Natural killer cell (primary cell): ENCODE data around the gene IRX6. TPM values are rescaled to one million over a fixed set of nuclear protein-coding genes. Genes with fewer than 3 reads are reported as not detected.

Source experiments
- ATAC-seq, 3 donors: fragments of 150-1000 bp in 2 of 3; fragments of 200-7000 bp in 1 of 3; cut with Tn5 transposase; 1 replicate in 1 of 3; 2 replicates in 2 of 3; pipeline ENCODE4 v1.10.0; 2021; ENCODE audit warnings: mild to moderate bottlenecking in 2 of 3, moderate library complexity in 2 of 3
- DNase-seq, 2 donors: peaks; one replicate each; pipeline versions ENCODE4 v3.0.0 to v3.0.0-alpha.2; 2013 to 2021; ENCODE audit warnings: mixed read lengths in 1 of 2
- H3K27ac ChIP-seq: one replicate; pipeline ENCODE4 v1.5.1; 2013; ENCODE audit warnings: mild to moderate bottlenecking, low read length
- H3K27me3 ChIP-seq: one replicate; pipeline ENCODE4 v1.6.1; 2013; ENCODE audit warnings: low read length; ENCODE audit not compliant: control insufficient read depth, insufficient read depth
- H3K36me3 ChIP-seq: one replicate; pipeline ENCODE4 v1.6.1; 2013; ENCODE audit warnings: low read length; ENCODE audit not compliant: control insufficient read depth, insufficient read depth
- H3K4me1 ChIP-seq: one replicate; pipeline ENCODE4 v1.6.1; 2013; ENCODE audit warnings: low read length; ENCODE audit not compliant: control insufficient read depth, insufficient read depth
- H3K4me3 ChIP-seq: one replicate; pipeline ENCODE4 v1.5.1; 2013; ENCODE audit warnings: low read length
- H3K9me3 ChIP-seq: one replicate; pipeline ENCODE4 v1.6.1; 2013; ENCODE audit warnings: low read length; ENCODE audit not compliant: control insufficient read depth, insufficient read depth
- H3K27ac Mint-ChIP-seq, 2 donors: one replicate each; pipeline ENCODE4 v1.8.0; 2022; ENCODE audit warnings: mild to moderate bottlenecking in 2 of 2, mixed read lengths in 2 of 2, moderate library complexity in 1 of 2
- H3K27me3 Mint-ChIP-seq, 2 donors: one replicate each; pipeline ENCODE4 v1.8.0; 2022; ENCODE audit warnings: low read depth in 2 of 2, mixed read lengths in 2 of 2
- H3K36me3 Mint-ChIP-seq: one replicate; pipeline ENCODE4 v1.8.0; 2022; ENCODE audit warnings: mixed read lengths
- H3K4me1 Mint-ChIP-seq, 2 donors: one replicate each; pipeline ENCODE4 v1.8.0; 2022; ENCODE audit warnings: mixed read lengths in 2 of 2
- H3K4me3 Mint-ChIP-seq: one replicate; pipeline ENCODE4 v1.8.0; 2022; ENCODE audit warnings: mild to moderate bottlenecking, moderate library complexity, mixed read lengths
- H3K9me3 Mint-ChIP-seq, 2 donors: one replicate each; pipeline ENCODE4 v1.8.0; 2022; ENCODE audit warnings: mixed read lengths in 2 of 2
- WGBS: methylation state at CpG from one replicate; pipeline ENCODE4 v1.1.7; 2013; ENCODE audit warnings: missing lambda C conversion rate; ENCODE audit not compliant: insufficient coverage; 5-methylcytosine and 5-hydroxymethylcytosine counted together
- intact Hi-C: fragments of 100-400 bp; cut with micrococcal nuclease; formaldehyde crosslinking; loops from one replicate; pipeline ENCODE4 v1.14.2; 2022
- total RNA-seq, 4 donors: library from RNA; stranded (reverse); fragments of 120-200 nt in 1 of 4; gene quantifications; one replicate each; pipeline versions ENCODE4 v1.2.3 to v1.2.4, GENCODE V29; 2013 to 2022
- TF ChIP-seq, protein P1 (sequence below): fragments of 200-600 bp; IDR thresholded peaks from one replicate; pipeline ENCODE4 v1.8.0; 2022; ENCODE audit warnings: antibody characterized with exemption

Gene IRX6
- total RNA-seq, 3 donors from 2014 or later (not counting 1 experiment from before 2014, with no cell fraction given) = not detected

DNA sequence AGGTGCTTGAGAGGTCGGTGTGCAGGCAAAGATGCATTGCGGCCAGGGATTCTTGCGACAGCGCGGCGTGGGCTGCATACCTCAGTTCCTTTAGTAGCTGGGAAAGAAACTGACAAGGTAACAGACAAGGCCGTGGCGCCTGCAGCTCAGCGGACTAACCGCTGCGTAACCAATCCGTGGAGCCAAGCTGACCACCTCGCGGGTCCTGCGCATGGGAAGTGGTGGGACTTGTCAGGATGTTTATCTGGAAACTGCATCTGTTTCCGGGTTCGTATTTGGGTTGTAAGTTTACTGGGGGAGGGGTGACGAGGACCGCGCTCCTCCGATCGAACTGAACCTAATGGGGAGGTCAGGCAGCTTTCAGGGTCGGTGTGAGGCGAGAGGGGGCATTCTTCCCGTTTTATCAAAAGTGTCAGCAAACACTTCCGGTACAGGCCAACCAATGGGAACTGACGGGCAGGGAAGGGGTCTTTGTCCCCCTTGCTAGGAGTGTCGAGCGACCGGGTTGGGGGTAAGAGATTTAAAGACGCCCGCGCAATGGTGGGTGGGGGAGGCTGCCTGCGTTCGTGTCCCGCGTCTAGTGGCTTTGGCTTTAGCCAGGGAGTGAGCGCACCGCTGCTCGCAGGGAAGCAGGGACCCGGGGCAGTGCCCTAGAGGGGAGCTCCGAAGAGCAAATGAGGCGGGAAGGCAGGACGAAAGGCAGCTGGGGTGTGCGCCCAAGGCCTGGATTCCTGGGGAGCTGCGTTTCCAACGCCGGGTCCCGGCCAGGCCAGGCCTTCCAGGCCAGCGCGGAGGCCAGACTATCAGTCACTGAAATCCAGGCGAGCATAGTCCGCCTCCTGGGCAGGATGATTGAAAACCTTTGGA lies 7.0 kb downstream of the IRX6 start:
- intact Hi-C loops = no loop called here
- Mint-ChIP-seq H3K4me3 (no peak overlapping the region), H3K27me3 (peaks cover 39 to 50% of the 10 kb centered on the region in 2 donors), H3K9me3 (no peaks in the 10 kb centered on the region), H3K27ac (no peak overlapping the region), H3K36me3 (no peaks in the 10 kb centered on the region), H3K4me1 (peaks cover 0 to 6% of the 10 kb centered on the region in 2 donors)
- Histone ChIP-seq H3K27ac (no peak overlapping the region), H3K4me3 (no peak overlapping the region), H3K27me3 (peaks cover 25% of the 10 kb centered on the region), H3K4me1 (no peaks in the 10 kb centered on the region), H3K36me3 (no peaks in the 10 kb centered on the region), H3K9me3 (no peaks in the 10 kb centered on the region)
- DNase-seq (no peak), ATAC-seq (no peak)
- TF ChIP-seq, protein P1, sequence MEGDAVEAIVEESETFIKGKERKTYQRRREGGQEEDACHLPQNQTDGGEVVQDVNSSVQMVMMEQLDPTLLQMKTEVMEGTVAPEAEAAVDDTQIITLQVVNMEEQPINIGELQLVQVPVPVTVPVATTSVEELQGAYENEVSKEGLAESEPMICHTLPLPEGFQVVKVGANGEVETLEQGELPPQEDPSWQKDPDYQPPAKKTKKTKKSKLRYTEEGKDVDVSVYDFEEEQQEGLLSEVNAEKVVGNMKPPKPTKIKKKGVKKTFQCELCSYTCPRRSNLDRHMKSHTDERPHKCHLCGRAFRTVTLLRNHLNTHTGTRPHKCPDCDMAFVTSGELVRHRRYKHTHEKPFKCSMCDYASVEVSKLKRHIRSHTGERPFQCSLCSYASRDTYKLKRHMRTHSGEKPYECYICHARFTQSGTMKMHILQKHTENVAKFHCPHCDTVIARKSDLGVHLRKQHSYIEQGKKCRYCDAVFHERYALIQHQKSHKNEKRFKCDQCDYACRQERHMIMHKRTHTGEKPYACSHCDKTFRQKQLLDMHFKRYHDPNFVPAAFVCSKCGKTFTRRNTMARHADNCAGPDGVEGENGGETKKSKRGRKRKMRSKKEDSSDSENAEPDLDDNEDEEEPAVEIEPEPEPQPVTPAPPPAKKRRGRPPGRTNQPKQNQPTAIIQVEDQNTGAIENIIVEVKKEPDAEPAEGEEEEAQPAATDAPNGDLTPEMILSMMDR = no peak
- WGBS = 5% methylated on average over 53 of the region's 53 CpGs

DNA sequence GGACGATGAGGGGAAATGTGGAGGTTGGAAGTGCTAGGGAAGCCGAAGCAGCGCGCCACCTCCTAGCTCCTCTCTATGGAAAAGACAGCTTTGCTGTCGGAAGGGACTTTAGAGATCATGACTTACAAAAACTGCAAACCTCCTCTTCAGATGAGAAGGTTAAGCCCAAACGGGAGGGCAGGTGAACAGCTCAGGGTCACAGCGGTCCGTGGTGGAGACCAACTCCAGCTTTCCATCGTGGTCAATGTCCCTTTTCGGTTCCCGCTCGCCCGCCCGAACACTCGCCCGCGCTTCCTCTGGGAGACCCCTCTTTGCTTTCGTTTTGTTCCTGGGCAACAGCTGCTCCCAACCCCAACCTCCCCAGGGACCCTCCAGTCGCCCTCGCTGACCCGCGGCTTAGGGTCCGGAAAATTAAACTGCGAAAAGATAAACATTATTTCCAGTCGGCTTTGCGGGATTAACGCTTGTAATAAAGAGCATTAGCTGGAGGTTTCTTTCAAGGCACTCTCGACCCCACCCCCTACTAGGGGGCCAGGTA lies 7.7 kb downstream of the IRX6 start:
- 9% methylated on average over 27 of the region's 28 CpGs for WGBS
- no peak for DNase-seq
- Mint-ChIP-seq H3K27me3 (peaks cover 34 to 44% of the 10 kb centered on the region in 2 donors), H3K4me3 (no peak overlapping the region), H3K9me3 (no peaks in the 10 kb centered on the region), H3K4me1 (peaks cover 0 to 6% of the 10 kb centered on the region in 2 donors), H3K27ac (no peak overlapping the region), H3K36me3 (no peaks in the 10 kb centered on the region)
- Histone ChIP-seq H3K4me3 (no peak overlapping the region), H3K27ac (no peak overlapping the region), H3K27me3 (peaks cover 23% of the 10 kb centered on the region), H3K4me1 (no peaks in the 10 kb centered on the region), H3K36me3 (no peaks in the 10 kb centered on the region), H3K9me3 (no peaks in the 10 kb centered on the region)
- TF ChIP-seq, protein P1 = no peak
- ATAC-seq = no peak
- intact Hi-C loops = no loop called here

DNA sequence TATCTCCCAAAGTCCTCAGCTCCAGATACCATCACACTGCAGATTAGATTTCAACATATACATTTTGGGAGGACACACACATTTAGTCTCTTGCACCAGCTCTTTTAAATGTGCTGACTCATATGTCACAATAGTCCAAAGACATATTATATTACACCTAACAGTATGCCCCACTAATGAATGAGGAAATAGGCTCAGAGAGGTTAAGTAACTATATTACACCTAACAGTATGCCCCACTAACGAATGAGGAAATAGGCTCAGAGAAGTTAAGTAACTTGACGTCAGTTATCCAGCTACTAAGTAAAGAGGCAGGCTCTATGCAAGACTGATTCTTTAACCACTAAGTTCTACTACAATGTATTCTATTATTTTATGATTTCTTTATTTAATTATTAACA lies 9.7 kb downstream of the IRX6 start:
- Histone ChIP-seq H3K9me3 (no peaks in the 10 kb centered on the region), H3K4me3 (no peak overlapping the region), H3K27me3 (peaks cover 20% of the 10 kb centered on the region), H3K36me3 (no peaks in the 10 kb centered on the region), H3K4me1 (no peaks in the 10 kb centered on the region), H3K27ac (no peak overlapping the region)
- 48% methylated on average over 2 of the region's 2 CpGs for WGBS
- no peak for DNase-seq
- Mint-ChIP-seq H3K4me3 (no peak overlapping the region), H3K36me3 (no peaks in the 10 kb centered on the region), H3K27ac (no peak overlapping the region), H3K9me3 (no peaks in the 10 kb centered on the region), H3K27me3 (peaks cover 30 to 36% of the 10 kb centered on the region in 2 donors), H3K4me1 (peaks cover 0 to 6% of the 10 kb centered on the region in 2 donors)
- TF ChIP-seq, protein P1 = no peak
- ATAC-seq = peak in 1 of 3 donors; percentile 43
- intact Hi-C loops = no loop called here
